ENCODE results near the gene CORIN.

GRCh38 chr4:47879458-47879857, 41.6 kb upstream of the CORIN start:
- no peak for TF ChIP-seq CTCF (IDR thresholded peaks at IDR 0.05; ENCODE audit: low read depth, low read length, missing input control)
- no peak for TF ChIP-seq MAX (IDR thresholded peaks at IDR 0.05)
- no peak for TF ChIP-seq YY1 (IDR thresholded peaks at IDR 0.05)
- TF ChIP-seq GABPA (IDR thresholded peaks at IDR 0.05 in 1 of 2, conservative IDR thresholded peaks at IDR 0.05 in 1 of 2) = no peak
- no peak for TF ChIP-seq EGR1 (IDR thresholded peaks at IDR 0.05; ENCODE audit: low read depth in 2 of 2)
- no peak for TF ChIP-seq REST (IDR thresholded peaks at IDR 0.05)
- TF ChIP-seq HNF4G (IDR thresholded peaks at IDR 0.05) = no peak
- no peak for TF ChIP-seq SP1 (IDR thresholded peaks at IDR 0.05)
- TF ChIP-seq TAF1 (conservative IDR thresholded peaks at IDR 0.05) = no peak
